B cell (primary cell): ENCODE data around the gene CEP89. TPM values are rescaled to one million over a fixed set of nuclear protein-coding genes. Genes with fewer than 3 reads are reported as not detected.

Experiments used
- ATAC-seq: fragments of 200-7000 bp; cut with Tn5 transposase; one replicate; pipeline ENCODE4 v1.10.0; 2021; ENCODE audit warnings: low read depth, mild to moderate bottlenecking, moderate number of reproducible peaks, moderate library complexity
- CTCF ChIA-PET: fragments of 350-600 bp; sonication (Branson Sonifier 250); formaldehyde crosslinking; loops from one replicate; lab custom pipeline; 2021; ENCODE audit warnings: antibody characterized with exemption, inconsistent platforms; lab: Charles Lee
- POLR2A ChIA-PET: fragments of 350-600 bp; sonication (Branson Sonifier 250); formaldehyde crosslinking; loops from one replicate; lab custom pipeline; 2021; ENCODE audit warnings: antibody characterized with exemption; lab: Charles Lee
- DNase-seq: peaks from one replicate; pipeline ENCODE4 v3.0.0; 2013
- H2AFZ ChIP-seq: 2 replicates; pipeline ENCODE4 v1.6.1; 2012; ENCODE audit warnings: mild to moderate bottlenecking, low read depth, low read length; ENCODE audit not compliant: insufficient read depth, poor library complexity, severe bottlenecking
- H3K27ac ChIP-seq, 2 donors: 1 replicate in 1 of 2; 2 replicates in 1 of 2; pipeline ENCODE4 v1.5.1; 2012 to 2013; ENCODE audit warnings: low read length in 2 of 2, mild to moderate bottlenecking in 2 of 2, moderate library complexity in 1 of 2
- H3K27me3 ChIP-seq, 4 experiments: fragments of 200-600 bp in 1 of 4; sonication (generic) in 1 of 4; replicated peaks in 1 of 4; 1 replicate in 2 of 4; 2 replicates in 2 of 4; pipeline versions ENCODE4 v1.6.1 to v1.7.0; 2013 to 2016; ENCODE audit warnings: low read length in 3 of 4, mild to moderate bottlenecking in 2 of 4, mixed read lengths in 1 of 4, moderate library complexity in 1 of 4; ENCODE audit not compliant: insufficient read depth in 4 of 4, control insufficient read depth in 3 of 4; ENCODE audit errors: control extremely low read depth in 1 of 4
- H3K36me3 ChIP-seq, 2 experiments: replicated peaks in 1 of 2; 1 replicate in 1 of 2; 2 replicates in 1 of 2; pipeline versions ENCODE4 v1.6.1 to v1.7.1; 2013; ENCODE audit warnings: low read length in 1 of 2; ENCODE audit not compliant: insufficient read depth in 2 of 2, control insufficient read depth in 1 of 2; ENCODE audit errors: control extremely low read depth in 1 of 2, extremely low read depth in 1 of 2
- H3K4me1 ChIP-seq, 2 donors: fragments of 200-600 bp in 1 of 2; sonication (generic) in 1 of 2; 1 replicate in 1 of 2; 2 replicates in 1 of 2; pipeline versions ENCODE4 v1.5.1 to v1.6.1; 2013 to 2017; ENCODE audit warnings: low read length in 2 of 2; ENCODE audit not compliant: control insufficient read depth in 2 of 2, insufficient read depth in 2 of 2
- H3K4me2 ChIP-seq: replicated peaks from 2 replicates; pipeline ENCODE3; 2012; ENCODE audit warnings: mild to moderate bottlenecking, low read depth, low read length; ENCODE audit not compliant: poor library complexity, severe bottlenecking
- H3K4me3 ChIP-seq, 5 experiments: fragments of 200-600 bp in 1 of 5; sonication (generic) in 1 of 5; 1 replicate in 3 of 5; 2 replicates in 2 of 5; pipeline versions ENCODE4 v1.5.1 to v1.7.0; 2011 to 2016; ENCODE audit warnings: low read length in 4 of 5, mild to moderate bottlenecking in 4 of 5, low read depth in 2 of 5, control low read depth in 1 of 5, moderate library complexity in 1 of 5; ENCODE audit not compliant: insufficient read depth in 1 of 5; ENCODE audit errors: control extremely low read depth in 1 of 5, extremely low read depth in 1 of 5
- H3K79me2 ChIP-seq: fragments of 200-600 bp; sonication (generic); one replicate; pipeline ENCODE4 v1.6.0; 2016; ENCODE audit warnings: low read length; ENCODE audit not compliant: control insufficient read depth, insufficient read depth
- H3K9ac ChIP-seq: fragments of 200-600 bp; sonication (generic); 2 replicates; pipeline ENCODE4 v1.6.1; 2017; ENCODE audit warnings: mild to moderate bottlenecking, low read length, moderate library complexity
- H3K9me3 ChIP-seq, 3 donors: one replicate each; pipeline versions ENCODE4 v1.6.1 to v1.7.1; 2013; ENCODE audit warnings: low read length in 2 of 3; ENCODE audit not compliant: control insufficient read depth in 2 of 3, insufficient read depth in 1 of 3; ENCODE audit errors: control extremely low read depth in 1 of 3
- H4K20me1 ChIP-seq: 2 replicates; pipeline ENCODE4 v1.6.0; 2012; ENCODE audit warnings: mild to moderate bottlenecking, low read length; ENCODE audit not compliant: insufficient read depth, control insufficient read depth, poor library complexity, severe bottlenecking
- H3K27ac Mint-ChIP-seq: one replicate; pipeline ENCODE4 v1.8.0; 2021; ENCODE audit warnings: mixed read lengths
- H3K27me3 Mint-ChIP-seq: one replicate; pipeline ENCODE4 v1.8.0; 2021; ENCODE audit warnings: mixed read lengths
- H3K4me1 Mint-ChIP-seq: one replicate; pipeline ENCODE4 v1.8.0; 2021; ENCODE audit warnings: mixed read lengths
- H3K4me3 Mint-ChIP-seq: one replicate; pipeline ENCODE4 v1.8.0; 2021; ENCODE audit warnings: mixed read lengths
- H3K9me3 Mint-ChIP-seq: one replicate; pipeline ENCODE4 v1.8.0; 2022; ENCODE audit warnings: mixed read lengths; ENCODE audit not compliant: insufficient read depth
- EZH2 ChIP-seq: IDR thresholded peaks from 2 replicates; pipeline ENCODE4 v1.6.1; 2012; ENCODE audit warnings: borderline replicate concordance, low read depth, mild to moderate bottlenecking, moderate library complexity, low read length; ENCODE audit not compliant: insufficient read depth, poor library complexity, severe bottlenecking
- WGBS: methylation state at CpG from one replicate; pipeline ENCODE4 v1.1.5; 2013; ENCODE audit warnings: missing lambda C conversion rate; ENCODE audit not compliant: insufficient coverage; 5-methylcytosine and 5-hydroxymethylcytosine counted together
- intact Hi-C: fragments of 100-400 bp; cut with micrococcal nuclease; formaldehyde crosslinking; loops from one replicate; pipeline ENCODE4 v1.10.0; 2022
- polyA plus RNA-seq: library from polyadenylated mRNA; depleted of rRNA; stranded (reverse); fragments of >200 nt; gene quantifications from 2 replicates; pipeline ENCODE4 v1.2.3, GENCODE V29; 2012
- total RNA-seq, 2 donors: library from RNA; stranded (reverse); fragments of 120-200 nt in 1 of 2; gene quantifications; 1 replicate in 1 of 2; 2 replicates in 1 of 2; pipeline versions ENCODE4 v1.2.3 to v1.2.4, GENCODE V29; 2013 to 2022
- TF ChIP-seq, protein P1 (sequence below): fragments of 200-600 bp; IDR thresholded peaks from one replicate; pipeline ENCODE4 v1.8.0; 2022; ENCODE audit warnings: antibody characterized with exemption, mild to moderate bottlenecking

Gene CEP89
- total and polyA plus RNA-seq, 2 donors (not counting 1 experiment from before 2014, with no cell fraction given) = 10.2 to 38.6 TPM

- ChIA-PET CTCF (no interaction called here), POLR2A (no interaction called here)
- ATAC-seq (no peak), DNase-seq (no peak)
- Mint-ChIP-seq H3K27ac (no peak overlapping the region), H3K9me3 (no peaks in the 10 kb centered on the region), H3K27me3 (no peaks in the 10 kb centered on the region), H3K4me3 (no peak overlapping the region), H3K4me1 (no peaks in the 10 kb centered on the region)
- Histone ChIP-seq H3K4me3 (no peak overlapping the region), H3K4me2 (no peak overlapping the region), H4K20me1 (no peaks in the 10 kb centered on the region), H3K9me3 (peaks cover 0 to 5% (median 0%) of the 10 kb centered on the region in 3 donors), H3K4me1 (no peaks in the 10 kb centered on the region), H3K79me2 (no peaks in the 10 kb centered on the region), H3K27ac (no peak overlapping the region), H2AFZ (no peak overlapping the region), H3K9ac (no peak overlapping the region), H3K27me3 (no peaks in the 10 kb centered on the region), H3K36me3 (peaks cover 5 to 13% of the 10 kb centered on the region in 2 experiments)
- 100% methylated on average over 3 of the region's 4 CpGs for WGBS
- TF ChIP-seq EZH2 = no peak
- TF ChIP-seq, protein P1, sequence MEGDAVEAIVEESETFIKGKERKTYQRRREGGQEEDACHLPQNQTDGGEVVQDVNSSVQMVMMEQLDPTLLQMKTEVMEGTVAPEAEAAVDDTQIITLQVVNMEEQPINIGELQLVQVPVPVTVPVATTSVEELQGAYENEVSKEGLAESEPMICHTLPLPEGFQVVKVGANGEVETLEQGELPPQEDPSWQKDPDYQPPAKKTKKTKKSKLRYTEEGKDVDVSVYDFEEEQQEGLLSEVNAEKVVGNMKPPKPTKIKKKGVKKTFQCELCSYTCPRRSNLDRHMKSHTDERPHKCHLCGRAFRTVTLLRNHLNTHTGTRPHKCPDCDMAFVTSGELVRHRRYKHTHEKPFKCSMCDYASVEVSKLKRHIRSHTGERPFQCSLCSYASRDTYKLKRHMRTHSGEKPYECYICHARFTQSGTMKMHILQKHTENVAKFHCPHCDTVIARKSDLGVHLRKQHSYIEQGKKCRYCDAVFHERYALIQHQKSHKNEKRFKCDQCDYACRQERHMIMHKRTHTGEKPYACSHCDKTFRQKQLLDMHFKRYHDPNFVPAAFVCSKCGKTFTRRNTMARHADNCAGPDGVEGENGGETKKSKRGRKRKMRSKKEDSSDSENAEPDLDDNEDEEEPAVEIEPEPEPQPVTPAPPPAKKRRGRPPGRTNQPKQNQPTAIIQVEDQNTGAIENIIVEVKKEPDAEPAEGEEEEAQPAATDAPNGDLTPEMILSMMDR = no peak
- intact Hi-C loops = no loop called here
These were observed 60.3 kb downstream of the CEP89 start for GRCh38 chr19:32911467-32911866.

GRCh38 chr19:32910874-32911273, 60.9 kb downstream of the CEP89 start:
- Histone ChIP-seq H3K4me2 (no peak overlapping the region), H3K36me3 (peaks cover 6 to 13% of the 10 kb centered on the region in 2 experiments), H3K27me3 (no peaks in the 10 kb centered on the region), H3K4me3 (no peak overlapping the region), H3K9me3 (peaks cover 0 to 5% (median 2%) of the 10 kb centered on the region in 3 donors), H3K27ac (no peak overlapping the region), H2AFZ (no peak overlapping the region), H3K4me1 (no peaks in the 10 kb centered on the region), H4K20me1 (no peaks in the 10 kb centered on the region), H3K79me2 (no peaks in the 10 kb centered on the region), H3K9ac (no peak overlapping the region)
- ChIA-PET CTCF (no interaction called here), POLR2A (no interaction called here)
- H3K27me3 Mint-ChIP-seq = no peaks in the 10 kb centered on the region
- DNase-seq (no peak), ATAC-seq (no peak)
- H3K9me3 Mint-ChIP-seq = peaks cover 3% of the 10 kb centered on the region
- WGBS = 100% methylated on average over 2 of the region's 5 CpGs
- H3K4me1 Mint-ChIP-seq = no peaks in the 10 kb centered on the region
- H3K4me3 Mint-ChIP-seq = no peak overlapping the region
- no peak overlapping the region for H3K27ac Mint-ChIP-seq
- intact Hi-C loops = no loop called here
- TF ChIP-seq EZH2 = no peak
- TF ChIP-seq, protein P1 = no peak
